Mucosa of stomach (tissue), 1 donor: Measurements from ENCODE around the gene ABCA5.

Experiments
- H3K27me3 ChIP-seq: one replicate; pipeline ENCODE4 v1.7.0; 2013; ENCODE audit warnings: mild to moderate bottlenecking, low read length; ENCODE audit not compliant: control insufficient read depth, insufficient read depth
- H3K36me3 ChIP-seq: one replicate; pipeline ENCODE4 v1.7.0; 2013; ENCODE audit warnings: low read length; ENCODE audit not compliant: control insufficient read depth, insufficient read depth
- H3K4me1 ChIP-seq: one replicate; pipeline ENCODE4 v1.7.0; 2013; ENCODE audit warnings: mild to moderate bottlenecking, low read length; ENCODE audit not compliant: control insufficient read depth, insufficient read depth
- H3K4me3 ChIP-seq: one replicate; pipeline ENCODE4 v1.7.0; 2013; ENCODE audit warnings: low read length
- H3K9ac ChIP-seq: one replicate; pipeline ENCODE4 v1.7.0; 2013; ENCODE audit warnings: mild to moderate bottlenecking, low read length, moderate library complexity
- H3K9me3 ChIP-seq: one replicate; pipeline ENCODE4 v1.7.0; 2013; ENCODE audit warnings: mild to moderate bottlenecking, low read length, moderate library complexity; ENCODE audit not compliant: control insufficient read depth
- donor health status: Pancreatic carcinoma.

The ABCA5 gene

DNA sequence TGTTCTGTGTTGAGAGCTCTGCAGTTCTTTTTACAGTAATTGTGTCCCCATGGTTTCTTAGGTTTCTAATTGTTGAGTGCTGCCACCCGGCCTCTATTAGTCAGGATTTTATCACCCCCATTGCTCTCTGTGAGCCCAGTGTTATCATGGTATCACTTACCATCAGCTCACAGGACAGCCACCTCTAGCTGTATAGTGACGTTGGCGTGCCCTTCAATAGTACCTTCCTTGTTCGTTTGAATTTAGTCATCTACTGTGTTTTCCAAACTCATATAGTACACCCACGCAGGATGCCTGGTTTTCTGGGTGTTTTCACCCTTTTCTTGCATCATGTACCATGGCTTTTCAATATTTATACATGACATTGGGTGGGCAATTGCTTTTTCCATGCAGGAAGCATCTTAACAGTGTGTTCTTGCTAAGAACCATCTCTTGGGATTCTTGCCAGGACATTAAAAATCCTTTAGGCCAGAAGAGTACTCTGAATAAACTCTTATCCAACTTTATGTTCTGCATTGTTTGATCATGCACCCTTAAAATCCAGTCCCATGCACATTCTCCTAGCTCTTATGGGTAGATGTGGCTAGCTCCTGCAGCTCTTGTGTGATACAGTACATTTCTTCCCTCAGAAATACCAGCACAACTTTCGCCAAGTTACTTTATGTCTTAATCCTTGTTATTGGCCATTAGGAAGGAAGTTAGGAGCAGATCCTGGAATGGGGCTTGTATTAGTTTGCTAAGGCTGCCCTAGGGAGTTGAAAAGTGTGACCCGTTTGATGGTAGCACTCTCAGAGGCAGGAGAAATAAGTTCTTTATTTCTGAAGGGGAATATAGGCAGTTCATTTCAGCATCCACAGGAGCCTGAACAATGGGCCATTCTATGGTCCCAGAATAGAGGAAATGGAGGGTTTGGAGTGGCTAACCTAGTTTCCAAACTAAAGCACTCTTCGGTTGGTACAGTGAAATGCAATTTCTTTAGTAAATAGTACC, 87.0 kb downstream of the ABCA5 start:
- H3K9ac ChIP-seq, result no peak overlapping the region
- peaks cover 4% of the 10 kb centered on the region for H3K4me1 ChIP-seq
- no peaks in the 10 kb centered on the region for H3K27me3 ChIP-seq
- no peaks in the 10 kb centered on the region for H3K9me3 ChIP-seq
- H3K36me3 ChIP-seq, result no peaks in the 10 kb centered on the region
- H3K4me3 ChIP-seq, result no peak overlapping the region

- no peak overlapping the region for H3K9ac ChIP-seq
- H3K4me3 ChIP-seq, result no peak overlapping the region
- H3K36me3 ChIP-seq, result no peaks in the 10 kb centered on the region
- H3K27me3 ChIP-seq, result no peaks in the 10 kb centered on the region
- peaks cover 4% of the 10 kb centered on the region for H3K4me1 ChIP-seq
- H3K9me3 ChIP-seq, result no peaks in the 10 kb centered on the region
Measured at GRCh38 chr17:69236946-69237345, 90.0 kb downstream of the ABCA5 start.

GRCh38 chr17:69236464-69236863, 90.5 kb downstream of the ABCA5 start:
- peaks cover 4% of the 10 kb centered on the region for H3K4me1 ChIP-seq
- no peak overlapping the region for H3K4me3 ChIP-seq
- H3K9me3 ChIP-seq, result no peaks in the 10 kb centered on the region
- no peaks in the 10 kb centered on the region for H3K36me3 ChIP-seq
- no peaks in the 10 kb centered on the region for H3K27me3 ChIP-seq
- no peak overlapping the region for H3K9ac ChIP-seq

DNA sequence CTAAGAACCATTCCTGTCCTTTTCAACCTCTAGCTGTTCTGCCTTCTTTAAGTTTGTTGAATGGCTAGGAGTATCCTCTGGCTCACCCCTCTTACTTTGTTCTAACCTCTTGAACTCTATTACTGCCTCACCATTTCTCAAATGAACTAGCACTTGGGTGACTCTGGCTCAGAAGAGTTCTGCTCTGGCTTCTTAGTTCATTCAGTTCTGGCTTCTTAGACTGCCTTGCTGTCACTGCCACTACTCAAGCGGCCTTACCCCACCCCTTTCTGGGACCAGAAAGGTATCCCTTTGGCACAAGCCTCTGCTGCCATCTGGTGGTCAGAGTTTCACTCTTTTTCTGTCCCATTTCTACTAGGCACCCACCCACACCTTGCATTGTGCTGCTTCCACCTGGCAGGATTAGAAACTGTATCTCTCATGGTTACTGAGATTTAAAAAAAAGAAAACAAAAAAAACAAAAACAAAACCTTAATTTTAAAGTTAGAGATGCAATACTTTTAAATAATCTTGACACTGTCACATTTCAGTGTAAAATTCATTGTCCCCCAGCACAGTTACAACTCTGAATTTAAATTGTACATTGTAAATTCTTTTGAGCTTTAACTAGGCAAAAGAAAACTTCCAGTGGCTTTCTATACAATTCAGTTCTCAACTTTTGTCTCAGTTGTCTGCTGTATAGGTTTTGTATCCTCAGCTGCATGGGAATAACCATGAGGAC, 91.4 kb downstream of the ABCA5 start:
- Histone ChIP-seq H3K9me3 (no peaks in the 10 kb centered on the region), H3K4me1 (peaks cover 4% of the 10 kb centered on the region), H3K4me3 (no peak overlapping the region), H3K36me3 (no peaks in the 10 kb centered on the region), H3K27me3 (no peaks in the 10 kb centered on the region), H3K9ac (no peak overlapping the region)

DNA sequence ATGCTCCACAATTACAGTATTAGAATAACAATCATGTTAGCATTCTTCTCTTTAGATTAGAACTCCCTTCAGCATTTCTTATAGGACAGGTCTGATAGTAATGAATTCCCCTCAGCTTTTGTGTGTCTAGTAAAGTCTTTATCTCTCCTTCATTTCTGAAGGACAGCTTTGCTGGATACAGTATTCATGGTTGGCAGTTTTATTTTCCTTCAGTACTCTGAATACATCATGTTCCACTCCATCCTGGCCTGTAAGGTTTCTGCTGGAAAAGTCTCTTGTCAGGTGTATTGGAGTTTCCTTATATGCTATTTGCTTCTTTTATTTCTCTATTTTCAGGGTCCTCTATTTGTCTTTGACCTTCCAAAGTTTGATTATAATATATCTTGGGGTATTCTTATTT, 94.3 kb downstream of the ABCA5 start:
- Histone ChIP-seq H3K36me3 (no peaks in the 10 kb centered on the region), H3K4me1 (peaks cover 4% of the 10 kb centered on the region), H3K27me3 (no peaks in the 10 kb centered on the region), H3K9me3 (no peaks in the 10 kb centered on the region), H3K4me3 (no peak overlapping the region), H3K9ac (no peak overlapping the region)

GRCh38 chr17:69231521-69231920, 95.4 kb downstream of the ABCA5 start:
- no peaks in the 10 kb centered on the region for H3K9me3 ChIP-seq

GRCh38 chr17:69230939-69231338, 96.0 kb downstream of the ABCA5 start:
- no peaks in the 10 kb centered on the region for H3K9me3 ChIP-seq
- no peak overlapping the region for H3K4me3 ChIP-seq
- no peaks in the 10 kb centered on the region for H3K36me3 ChIP-seq
- H3K4me1 ChIP-seq, result peaks cover 4% of the 10 kb centered on the region
- H3K27me3 ChIP-seq, result no peaks in the 10 kb centered on the region
- H3K9ac ChIP-seq, result no peak overlapping the region

More at GRCh38 chr17:69231521-69231920, 95.4 kb downstream of the ABCA5 start:
- H3K4me1 ChIP-seq, result peaks cover 4% of the 10 kb centered on the region
- no peaks in the 10 kb centered on the region for H3K36me3 ChIP-seq
- H3K27me3 ChIP-seq, result no peaks in the 10 kb centered on the region
- no peak overlapping the region for H3K4me3 ChIP-seq
- no peak overlapping the region for H3K9ac ChIP-seq

GRCh38 chr17:69228576-69228975, 98.4 kb downstream of the ABCA5 start, which contains the start of gene ABCA10:
Gene ABCA10 (minus strand): TSS chr17:69228824. CDS start chr17:69225358, 3,466 bp downstream.
- Histone ChIP-seq H3K4me3 (no peak within 1 kb of the TSS), H3K9ac (no peak within 1 kb of the TSS), H3K36me3 (no peaks in the 10 kb centered on the region), H3K27me3 (no peaks in the 10 kb centered on the region), H3K9me3 (no peaks in the 10 kb centered on the region), H3K4me1 (no peaks in the 10 kb centered on the region)

DNA sequence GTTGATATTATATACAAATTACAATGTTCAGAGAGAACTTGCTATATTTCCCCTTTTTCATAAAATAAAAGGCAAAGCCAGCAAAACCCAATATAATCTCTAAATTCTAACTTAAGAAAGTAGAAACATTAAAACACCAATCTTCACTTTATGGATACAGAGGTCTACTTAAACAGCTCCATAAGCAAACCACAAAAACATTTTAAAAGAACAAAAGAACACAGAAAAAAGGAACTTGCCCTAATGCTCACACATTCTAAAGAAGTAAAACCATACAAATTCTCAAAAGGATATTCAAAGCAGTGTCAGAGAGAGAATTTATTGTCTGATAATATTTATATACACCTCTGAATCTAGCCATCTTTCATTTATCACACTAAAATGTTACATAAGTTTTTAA, 98.9 kb downstream of the ABCA5 start:
- Histone ChIP-seq H3K9me3 (no peaks in the 10 kb centered on the region), H3K9ac (no peak overlapping the region), H3K27me3 (no peaks in the 10 kb centered on the region), H3K4me3 (no peak overlapping the region), H3K36me3 (no peaks in the 10 kb centered on the region), H3K4me1 (no peaks in the 10 kb centered on the region)

DNA sequence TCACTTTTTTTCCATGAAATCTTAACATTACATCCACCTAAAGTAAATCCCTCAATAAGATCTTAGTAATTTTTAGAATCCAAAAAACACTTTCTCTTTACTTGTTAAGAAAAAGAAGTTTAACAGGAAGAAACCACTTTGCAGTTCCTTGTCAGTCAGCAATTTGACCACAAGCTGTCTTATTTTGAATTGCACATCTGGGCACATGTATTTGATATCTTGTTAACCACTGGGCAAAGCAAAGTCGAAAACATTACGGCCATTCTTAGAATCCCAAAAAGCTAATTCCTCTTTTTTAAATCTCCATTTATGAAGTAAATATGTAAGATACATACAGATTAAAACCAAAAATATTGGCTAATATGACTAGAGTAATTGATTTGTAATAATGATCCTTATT, 99.4 kb downstream of the ABCA5 start:
- no peaks in the 10 kb centered on the region for H3K27me3 ChIP-seq
- no peak overlapping the region for H3K4me3 ChIP-seq
- no peak overlapping the region for H3K9ac ChIP-seq
- no peaks in the 10 kb centered on the region for H3K36me3 ChIP-seq
- H3K4me1 ChIP-seq, result no peaks in the 10 kb centered on the region
- no peaks in the 10 kb centered on the region for H3K9me3 ChIP-seq

DNA sequence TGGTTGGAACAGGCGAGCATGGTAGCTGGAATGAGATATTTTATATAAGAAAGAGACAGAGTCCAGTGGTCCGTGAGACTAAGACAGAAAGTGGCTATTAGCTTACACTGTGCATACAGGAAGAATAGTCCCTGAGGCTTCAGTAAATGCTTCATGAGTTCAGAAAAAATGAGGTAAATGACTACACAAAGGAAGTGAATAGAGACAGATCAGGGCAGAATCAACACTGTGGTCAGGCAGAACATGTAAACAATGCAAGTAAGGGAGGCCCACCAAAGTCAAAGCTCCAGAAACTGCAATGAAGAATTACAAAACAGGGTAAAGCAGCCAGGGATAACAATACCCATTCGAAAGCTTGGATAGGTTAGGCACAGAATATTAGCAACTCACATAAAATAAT, 103.1 kb downstream of the ABCA5 start:
- H3K9ac ChIP-seq, result no peak overlapping the region
- H3K9me3 ChIP-seq, result no peaks in the 10 kb centered on the region
- no peaks in the 10 kb centered on the region for H3K36me3 ChIP-seq
- H3K27me3 ChIP-seq, result no peaks in the 10 kb centered on the region
- H3K4me3 ChIP-seq, result no peak overlapping the region
- H3K4me1 ChIP-seq, result no peaks in the 10 kb centered on the region

- no peaks in the 10 kb centered on the region for H3K36me3 ChIP-seq
- H3K27me3 ChIP-seq, result no peaks in the 10 kb centered on the region
- no peak overlapping the region for H3K4me3 ChIP-seq
- H3K4me1 ChIP-seq, result no peaks in the 10 kb centered on the region
- H3K9ac ChIP-seq, result no peak overlapping the region
- H3K9me3 ChIP-seq, result no peaks in the 10 kb centered on the region
Measured at GRCh38 chr17:69222707-69223258, 104.2 kb downstream of the ABCA5 start.
